HepG2 (cell line): Measurements from ENCODE around the gene UBE2D3. TPM values are rescaled to one million over a fixed set of nuclear protein-coding genes. Genes with fewer than 3 reads are reported as not detected.

Source experiments
- ARID2 ChIP-seq: sonication (generic); formaldehyde crosslinking; IDR thresholded peaks from 2 replicates; pipeline ENCODE4 v1.8.1; 2022; ENCODE audit warnings: mild to moderate bottlenecking, missing genetic modification reagents, borderline replicate concordance
- DNMT1 ChIP-seq: sonication (generic); formaldehyde crosslinking; IDR thresholded peaks from 2 replicates; pipeline ENCODE4 v1.5.1; 2020; ENCODE audit warnings: mild to moderate bottlenecking, missing genetic modification reagents
- DNMT3B ChIP-seq: conservative IDR thresholded peaks from 2 replicates; pipeline ENCODE4 v1.6.1; 2016; ENCODE audit warnings: missing biosample characterization, control low read depth
- KDM5A ChIP-seq: fragments of 200-600 bp; sonication (generic); IDR thresholded peaks from 2 replicates; pipeline ENCODE4 v1.7.0; 2018; ENCODE audit warnings: antibody characterized with exemption, mild to moderate bottlenecking, low read length, borderline replicate concordance
- MAF1 ChIP-seq: sonication (generic); formaldehyde crosslinking; IDR thresholded peaks from 2 replicates; pipeline ENCODE4 v1.5.0; 2020; ENCODE audit warnings: missing genetic modification reagents, borderline replicate concordance
- MAFK ChIP-seq, 2 experiments: IDR thresholded peaks in 1 of 2; conservative IDR thresholded peaks in 1 of 2; 2 replicates each; pipeline ENCODE4 v1.6.1; 2011; ENCODE audit warnings: improper control_type of control experiment in 2 of 2, low read length in 2 of 2
- MYC ChIP-seq: sonication (generic); formaldehyde crosslinking; IDR thresholded peaks from 2 replicates; pipeline ENCODE4 v1.9.0; 2021; ENCODE audit warnings: missing genetic modification reagents, borderline replicate concordance
- PHF20 ChIP-seq: sonication (generic); formaldehyde crosslinking; IDR thresholded peaks from 2 replicates; pipeline ENCODE4 v1.5.0; 2020; ENCODE audit warnings: mild to moderate bottlenecking, missing genetic modification reagents
- PITX1 ChIP-seq: sonication (generic); formaldehyde crosslinking; IDR thresholded peaks from 2 replicates; pipeline ENCODE4 v1.5.1; 2020; ENCODE audit warnings: mild to moderate bottlenecking, missing genetic modification reagents
- SAFB2 ChIP-seq: sonication (generic); formaldehyde crosslinking; IDR thresholded peaks from 2 replicates; pipeline ENCODE4 v1.5.1; 2020; ENCODE audit warnings: missing genetic modification reagents, low read depth, mild to moderate bottlenecking, borderline replicate concordance
- TEAD2 ChIP-seq: sonication (generic); formaldehyde crosslinking; IDR thresholded peaks from 2 replicates; pipeline ENCODE4 v1.9.0; 2021; ENCODE audit warnings: missing genetic modification reagents
- TRIM24 ChIP-seq: sonication (generic); formaldehyde crosslinking; IDR thresholded peaks from 2 replicates; pipeline ENCODE4 v1.8.0; 2022; ENCODE audit warnings: mild to moderate bottlenecking, missing genetic modification reagents
- YEATS4 ChIP-seq: sonication (generic); formaldehyde crosslinking; IDR thresholded peaks from 2 replicates; pipeline ENCODE4 v1.4.0; 2020; ENCODE audit warnings: missing genetic modification reagents, borderline replicate concordance
- ZBTB38 ChIP-seq: sonication (generic); formaldehyde crosslinking; IDR thresholded peaks from 2 replicates; pipeline ENCODE4 v1.5.1; 2020; ENCODE audit warnings: mild to moderate bottlenecking, missing genetic modification reagents
- ZNF281 ChIP-seq: sonication (generic); formaldehyde crosslinking; IDR thresholded peaks from 2 replicates; pipeline ENCODE4 v1.4.0; 2020; ENCODE audit warnings: missing genetic modification reagents, borderline replicate concordance
- ZNF337 ChIP-seq: sonication (generic); formaldehyde crosslinking; IDR thresholded peaks from 2 replicates; pipeline ENCODE4 v1.5.1; 2020; ENCODE audit warnings: missing genetic modification reagents, low read depth, mild to moderate bottlenecking, borderline replicate concordance
- ZNF570 ChIP-seq: sonication (generic); formaldehyde crosslinking; IDR thresholded peaks from 2 replicates; pipeline ENCODE4 v1.4.0; 2020; ENCODE audit warnings: mild to moderate bottlenecking, missing genetic modification reagents, borderline replicate concordance
- ZNF670 ChIP-seq: sonication (generic); formaldehyde crosslinking; IDR thresholded peaks from 2 replicates; pipeline ENCODE4 v1.8.0; 2022; ENCODE audit warnings: mild to moderate bottlenecking, missing genetic modification reagents, borderline replicate concordance
- ZNF747 ChIP-seq: sonication (generic); formaldehyde crosslinking; IDR thresholded peaks from 2 replicates; pipeline ENCODE4 v1.8.1; 2023; ENCODE audit warnings: missing genetic modification reagents, mild to moderate bottlenecking, borderline replicate concordance
- polyA plus RNA-seq, 8 experiments: library from polyadenylated mRNA; depleted of rRNA in 3 of 8; stranded (reverse) in 7 of 8; unstranded in 1 of 8; fragments of >200 nt; fragmentation: Illumina TruSeq in 4 of 8; extraction: Trizol in 4 of 8; gene quantifications; 2 replicates each; pipeline versions ENCODE4 v1.2.1 to v1.2.3, GENCODE V29; 2011 to 2016; ENCODE audit warnings: low read depth in 4 of 8, missing spikeins in 1 of 8, mixed read lengths in 1 of 8; ENCODE audit not compliant: insufficient read depth in 1 of 8
- total RNA-seq, 5 experiments: library from RNA; depleted of rRNA; stranded (reverse); fragments of >200 nt; fragmentation: Illumina TruSeq; extraction: Trizol; gene quantifications; 2 replicates each; pipeline ENCODE4 v1.2.3, GENCODE V29; 2016; ENCODE audit warnings: low read depth in 1 of 5
- TF ChIP-seq, protein P1 (sequence below): sonication (generic); formaldehyde crosslinking; IDR thresholded peaks from 2 replicates; pipeline ENCODE4 v1.9.0; 2021; ENCODE audit warnings: missing genetic modification reagents, mild to moderate bottlenecking, borderline replicate concordance
- TF ChIP-seq, protein P2 (sequence below): sonication (generic); formaldehyde crosslinking; IDR thresholded peaks from 2 replicates; pipeline ENCODE4 v1.8.0; 2023; ENCODE audit warnings: mild to moderate bottlenecking, missing genetic modification reagents
- TF ChIP-seq, protein P3 (sequence below): sonication (generic); formaldehyde crosslinking; IDR thresholded peaks from 2 replicates; pipeline ENCODE4 v1.4.0; 2020; ENCODE audit warnings: missing genetic modification reagents

UBE2D3 gene
- total and polyA plus RNA-seq, 2 of the 13 experiments (the other 11 are each of a cell fraction or from before 2014, with no cell fraction given), result 224 to 293 TPM

DNA sequence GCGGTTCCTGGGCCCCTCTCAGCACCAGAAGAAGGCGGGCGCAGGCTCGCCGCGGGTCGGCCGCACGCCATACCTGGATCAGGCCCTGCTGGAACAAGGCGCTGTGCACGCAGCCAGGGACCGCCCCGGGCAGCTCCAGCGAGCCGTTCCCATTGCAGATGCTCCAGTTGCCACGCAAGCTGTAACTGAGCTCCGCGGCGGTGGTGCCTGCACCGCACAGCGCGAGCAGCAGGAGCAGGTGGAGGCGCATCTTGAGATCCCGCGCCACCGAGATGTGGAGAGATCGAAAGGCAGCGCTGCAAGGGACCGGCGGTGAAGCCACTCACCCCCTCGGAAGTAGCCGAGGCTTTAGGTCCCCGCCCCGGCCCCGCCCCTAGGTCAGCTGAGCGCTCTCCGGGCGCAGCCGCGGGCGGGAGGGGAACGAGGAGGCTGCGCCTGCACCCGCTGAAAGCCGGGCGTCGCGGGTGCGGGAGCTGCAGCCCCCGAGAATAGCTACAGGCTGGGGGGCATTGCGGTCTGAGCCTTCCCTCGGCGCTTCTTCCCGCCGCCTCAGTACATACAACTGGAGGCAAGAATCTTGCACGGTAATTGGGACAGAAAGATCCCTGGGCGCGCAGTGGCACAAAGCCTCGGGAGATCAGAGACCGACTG lies 66.6 kb downstream of the UBE2D3 start, which contains the start of gene MANBA (continued):
- TF ChIP-seq SAFB2 (CRISPR knock-in tag) (peak; percentile 20; the same call in 1 of the 2 replicates), ZNF570 (CRISPR knock-in tag) (no peak), TEAD2 (CRISPR knock-in tag) (0 out of 2 replicates have a peak, but pooled peaks have one; percentile 32), KDM5A (no peak; the same call in 1 of the 2 replicates), PHF20 (CRISPR knock-in tag) (no peak; the same call in 1 of the 2 replicates), ZNF670 (CRISPR knock-in tag) (no peak), PITX1 (peak; percentile 63; the same call in 1 of the 2 replicates), DNMT1 (CRISPR knock-in tag) (no peak), DNMT3B (CRISPR knock-in tag) (no peak), ZBTB38 (no peak), YEATS4 (peak; percentile 88), MAF1 (CRISPR knock-in tag) (no peak; the same call in 1 of the 2 replicates), ARID2 (CRISPR knock-in tag) (0 out of 2 replicates have a peak, but pooled peaks have one; percentile 59), ZNF337 (no peak), MAFK (conservative IDR thresholded peaks at IDR 0.05 in 1 of 2, IDR thresholded peaks at IDR 0.05 in 1 of 2; ENCODE audit: low read length in 2 of 2) (no peak), ZNF747 (CRISPR knock-in tag) (peak; percentile 69), TRIM24 (CRISPR knock-in tag) (no peak), ZNF281 (CRISPR knock-in tag) (no peak), MYC (CRISPR knock-in tag) (peak; percentile 74)
- TF ChIP-seq, protein P1, sequence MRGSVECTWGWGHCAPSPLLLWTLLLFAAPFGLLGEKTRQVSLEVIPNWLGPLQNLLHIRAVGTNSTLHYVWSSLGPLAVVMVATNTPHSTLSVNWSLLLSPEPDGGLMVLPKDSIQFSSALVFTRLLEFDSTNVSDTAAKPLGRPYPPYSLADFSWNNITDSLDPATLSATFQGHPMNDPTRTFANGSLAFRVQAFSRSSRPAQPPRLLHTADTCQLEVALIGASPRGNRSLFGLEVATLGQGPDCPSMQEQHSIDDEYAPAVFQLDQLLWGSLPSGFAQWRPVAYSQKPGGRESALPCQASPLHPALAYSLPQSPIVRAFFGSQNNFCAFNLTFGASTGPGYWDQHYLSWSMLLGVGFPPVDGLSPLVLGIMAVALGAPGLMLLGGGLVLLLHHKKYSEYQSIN (CRISPR knock-in tag), result no peak
- TF ChIP-seq, protein P2, sequence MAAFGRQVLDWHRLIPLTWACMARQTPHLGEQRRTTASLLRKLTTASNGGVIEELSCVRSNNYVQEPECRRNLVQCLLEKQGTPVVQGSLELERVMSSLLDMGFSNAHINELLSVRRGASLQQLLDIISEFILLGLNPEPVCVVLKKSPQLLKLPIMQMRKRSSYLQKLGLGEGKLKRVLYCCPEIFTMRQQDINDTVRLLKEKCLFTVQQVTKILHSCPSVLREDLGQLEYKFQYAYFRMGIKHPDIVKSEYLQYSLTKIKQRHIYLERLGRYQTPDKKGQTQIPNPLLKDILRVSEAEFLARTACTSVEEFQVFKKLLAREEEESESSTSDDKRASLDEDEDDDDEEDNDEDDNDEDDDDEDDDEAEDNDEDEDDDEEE, result no peak; the same call in 1 of the 2 replicates
- TF ChIP-seq, protein P3, sequence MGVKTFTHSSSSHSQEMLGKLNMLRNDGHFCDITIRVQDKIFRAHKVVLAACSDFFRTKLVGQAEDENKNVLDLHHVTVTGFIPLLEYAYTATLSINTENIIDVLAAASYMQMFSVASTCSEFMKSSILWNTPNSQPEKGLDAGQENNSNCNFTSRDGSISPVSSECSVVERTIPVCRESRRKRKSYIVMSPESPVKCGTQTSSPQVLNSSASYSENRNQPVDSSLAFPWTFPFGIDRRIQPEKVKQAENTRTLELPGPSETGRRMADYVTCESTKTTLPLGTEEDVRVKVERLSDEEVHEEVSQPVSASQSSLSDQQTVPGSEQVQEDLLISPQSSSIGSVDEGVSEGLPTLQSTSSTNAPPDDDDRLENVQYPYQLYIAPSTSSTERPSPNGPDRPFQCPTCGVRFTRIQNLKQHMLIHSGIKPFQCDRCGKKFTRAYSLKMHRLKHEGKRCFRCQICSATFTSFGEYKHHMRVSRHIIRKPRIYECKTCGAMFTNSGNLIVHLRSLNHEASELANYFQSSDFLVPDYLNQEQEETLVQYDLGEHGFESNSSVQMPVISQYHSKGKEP (CRISPR knock-in tag), result no peak
